Measurements from ENCODE around the gene CLBA1. TPM values are rescaled to one million over a fixed set of nuclear protein-coding genes. Genes with fewer than 3 reads are reported as not detected.

CLBA1 gene
- total and polyA plus RNA-seq, 2 experiments from 2014 or later, result 1.6 to 1.8 TPM

- TF ChIP-seq CTCF (conservative IDR thresholded peaks at IDR 0.05; ENCODE audit: low read depth in 2 of 2), result no peak
Observed at GRCh38 chr14:105015905-105016304, 30.3 kb downstream of the CLBA1 start (continued).

GRCh38 chr14:105018414-105018813 lies 32.8 kb downstream of the CLBA1 start:
- Histone ChIP-seq H3K9me2 (ENCODE audit: insufficient read depth) (no peaks in the 10 kb centered on the region), H4K20me1 (replicated peaks; ENCODE audit: insufficient read depth) (peaks cover 66% of the 10 kb centered on the region), H3K4me2 (peak overlapping the region; percentile 57; the same call in 1 of the 2 replicates), H3K4me3 (0 out of 2 replicates have a peak overlapping the region, but pooled peaks have one; percentile 17), H3K4me1 (ENCODE audit: insufficient read depth) (peaks cover 43% of the 10 kb centered on the region), H3K27ac (ENCODE audit: low read depth) (no peak overlapping the region), H3K79me2 (replicated peaks; ENCODE audit: insufficient read depth) (peaks cover 87% of the 10 kb centered on the region), H3K27me3 (ENCODE audit: insufficient read depth) (no peaks in the 10 kb centered on the region), H3F3A (replicated peaks; ENCODE audit: low read depth) (peaks cover 5% of the 10 kb centered on the region; the same call in 1 of the 2 replicates), H2AFZ (no peak overlapping the region), H3K36me3 (ENCODE audit: insufficient read depth) (no peaks in the 10 kb centered on the region)
- Mint-ChIP-seq H3K9me3 (no peaks in the 10 kb centered on the region), H3K27ac (no peak overlapping the region), H3K27me3 (ENCODE audit: insufficient read depth, low read depth, poor library complexity) (peaks cover 25% of the 10 kb centered on the region), H3K4me3 (peak overlapping the region; percentile 95; the same call in 2 of the 3 replicates), H3K36me3 (ENCODE audit: low read depth) (peaks cover 28% of the 10 kb centered on the region), H3K4me1 (peaks cover 73% of the 10 kb centered on the region)
- DNase-seq (ENCODE audit: low spot score), result no peak
- TF ChIP-seq CTCF (conservative IDR thresholded peaks at IDR 0.05; ENCODE audit: low read depth in 2 of 2), result no peak
- TF ChIP-seq STAT1 (IDR thresholded peaks at IDR 0.05; ENCODE audit: unreplicated experiment), result no peak
- no peak for TF ChIP-seq ZNF114 (CRISPR knock-in tag; IDR thresholded peaks at IDR 0.05)
- TF ChIP-seq NANOG (IDR thresholded peaks at IDR 0.05; ENCODE audit: borderline replicate concordance), result no peak
- no peak for ATAC-seq

- Histone ChIP-seq H2AFZ (no peak overlapping the region), H4K20me1 (replicated peaks; ENCODE audit: insufficient read depth) (peaks cover 52% of the 10 kb centered on the region), H3K4me3 (peak overlapping the region; percentile 78), H3K27ac (ENCODE audit: low read depth) (no peak overlapping the region), H3F3A (replicated peaks; ENCODE audit: low read depth) (peaks cover 5% of the 10 kb centered on the region; the same call in 1 of the 2 replicates), H3K79me2 (replicated peaks; ENCODE audit: insufficient read depth) (peaks cover 70% of the 10 kb centered on the region), H3K36me3 (ENCODE audit: insufficient read depth) (no peaks in the 10 kb centered on the region), H3K9me2 (ENCODE audit: insufficient read depth) (no peaks in the 10 kb centered on the region), H3K4me1 (ENCODE audit: insufficient read depth) (peaks cover 38% of the 10 kb centered on the region), H3K4me2 (peak overlapping the region; percentile 88), H3K27me3 (ENCODE audit: insufficient read depth) (no peaks in the 10 kb centered on the region)
- Mint-ChIP-seq H3K27ac (peak overlapping the region; percentile 91; the same call in 1 of the 2 replicates), H3K27me3 (ENCODE audit: insufficient read depth, low read depth, poor library complexity) (peaks cover 24% of the 10 kb centered on the region), H3K4me3 (peak overlapping the region; percentile 95), H3K4me1 (peaks cover 62% of the 10 kb centered on the region), H3K9me3 (no peaks in the 10 kb centered on the region), H3K36me3 (ENCODE audit: low read depth) (peaks cover 28% of the 10 kb centered on the region)
- ATAC-seq, result peak; percentile 45
- DNase-seq (ENCODE audit: low spot score), result peak; percentile 64
- TF ChIP-seq JUNB (IDR thresholded peaks at IDR 0.05; ENCODE audit: unreplicated experiment) (no peak), REST (IDR thresholded peaks at IDR 0.05; ENCODE audit: unreplicated experiment) (no peak), CTCF (conservative IDR thresholded peaks at IDR 0.05; ENCODE audit: low read depth in 2 of 2) (no peak), EZH2phosphoT487 (IDR thresholded peaks at IDR 0.05; ENCODE audit: unreplicated experiment) (no peak), EZH2 (IDR thresholded peaks at IDR 0.05; ENCODE audit: low read depth, unreplicated experiment) (no peak), ZNF331 (CRISPR knock-in tag; IDR thresholded peaks at IDR 0.05; ENCODE audit: low read depth) (no peak)
Observed at GRCh38 chr14:105019861-105020814, 34.5 kb downstream of the CLBA1 start.

Measured in GM23338 (cell line).